Glutamatergic neuron (in vitro differentiated cells): ENCODE measurements around the gene POLDIP3. TPM values are rescaled to one million over a fixed set of nuclear protein-coding genes. Genes with fewer than 3 reads are reported as not detected.
A peak's percentile ranks its signal among the peaks of the same experiment; 100 is the strongest.

Experiments
- DNase-seq: peaks from one replicate; pipeline ENCODE4 v3.0.0; 2022
- H3K27ac Mint-ChIP-seq: one replicate; pipeline ENCODE4 v1.8.0; 2020; ENCODE audit warnings: mild to moderate bottlenecking, mixed read lengths, inconsistent platforms; ENCODE audit not compliant: unreplicated experiment
- H3K27me3 Mint-ChIP-seq: one replicate; pipeline ENCODE4 v1.8.0; 2020; ENCODE audit warnings: mild to moderate bottlenecking, moderate library complexity, mixed read lengths, inconsistent platforms; ENCODE audit not compliant: unreplicated experiment
- H3K36me3 Mint-ChIP-seq: one replicate; pipeline ENCODE4 v1.8.0; 2020; ENCODE audit warnings: mild to moderate bottlenecking, mixed read lengths, inconsistent platforms; ENCODE audit not compliant: unreplicated experiment
- H3K4me1 Mint-ChIP-seq: one replicate; pipeline ENCODE4 v1.8.0; 2020; ENCODE audit warnings: mild to moderate bottlenecking, low read depth, mixed read lengths, inconsistent platforms; ENCODE audit not compliant: unreplicated experiment
- H3K4me3 Mint-ChIP-seq: one replicate; pipeline ENCODE4 v1.8.0; 2020; ENCODE audit warnings: mild to moderate bottlenecking, mixed read lengths, inconsistent platforms; ENCODE audit not compliant: unreplicated experiment
- H3K9me3 Mint-ChIP-seq: one replicate; pipeline ENCODE4 v1.8.0; 2020; ENCODE audit warnings: mild to moderate bottlenecking, moderate library complexity, mixed read lengths, inconsistent platforms; ENCODE audit not compliant: unreplicated experiment
- long read RNA-seq: library from polyadenylated mRNA; unstranded; transcript quantifications from one replicate; pipeline ENCODE4 v2.0.0, GENCODE V29; 2020; ENCODE audit not compliant: unreplicated experiment
- total RNA-seq: library from RNA; stranded (reverse); fragmentation: NEBNext Ultra II Directional; extraction: Animal tissue kit (Norgen Biotek cat#: 25700); gene quantifications from one replicate; pipeline ENCODE4 v1.2.1, GENCODE V29; 2021; ENCODE audit not compliant: unreplicated experiment
- TF ChIP-seq, protein P1 (sequence below): fragments of 200-600 bp; sonication (generic); IDR thresholded peaks from one replicate; pipeline ENCODE4 v1.5.0; 2021; ENCODE audit not compliant: partially characterized antibody, unreplicated experiment

The POLDIP3 gene, protein sequence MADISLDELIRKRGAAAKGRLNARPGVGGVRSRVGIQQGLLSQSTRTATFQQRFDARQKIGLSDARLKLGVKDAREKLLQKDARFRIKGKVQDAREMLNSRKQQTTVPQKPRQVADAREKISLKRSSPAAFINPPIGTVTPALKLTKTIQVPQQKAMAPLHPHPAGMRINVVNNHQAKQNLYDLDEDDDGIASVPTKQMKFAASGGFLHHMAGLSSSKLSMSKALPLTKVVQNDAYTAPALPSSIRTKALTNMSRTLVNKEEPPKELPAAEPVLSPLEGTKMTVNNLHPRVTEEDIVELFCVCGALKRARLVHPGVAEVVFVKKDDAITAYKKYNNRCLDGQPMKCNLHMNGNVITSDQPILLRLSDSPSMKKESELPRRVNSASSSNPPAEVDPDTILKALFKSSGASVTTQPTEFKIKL
- 52.8 TPM for total RNA-seq
- long read RNA-seq, transcript POLDIP3-201 (9 exons, 3,441 nt), result major isoform, 18 of 24 reads
- long read RNA-seq, partial matches to known transcripts, result 0 of 24 reads
- long read RNA-seq, other reads (novel, unspliced or antisense), result 3 of 24 reads

DNA sequence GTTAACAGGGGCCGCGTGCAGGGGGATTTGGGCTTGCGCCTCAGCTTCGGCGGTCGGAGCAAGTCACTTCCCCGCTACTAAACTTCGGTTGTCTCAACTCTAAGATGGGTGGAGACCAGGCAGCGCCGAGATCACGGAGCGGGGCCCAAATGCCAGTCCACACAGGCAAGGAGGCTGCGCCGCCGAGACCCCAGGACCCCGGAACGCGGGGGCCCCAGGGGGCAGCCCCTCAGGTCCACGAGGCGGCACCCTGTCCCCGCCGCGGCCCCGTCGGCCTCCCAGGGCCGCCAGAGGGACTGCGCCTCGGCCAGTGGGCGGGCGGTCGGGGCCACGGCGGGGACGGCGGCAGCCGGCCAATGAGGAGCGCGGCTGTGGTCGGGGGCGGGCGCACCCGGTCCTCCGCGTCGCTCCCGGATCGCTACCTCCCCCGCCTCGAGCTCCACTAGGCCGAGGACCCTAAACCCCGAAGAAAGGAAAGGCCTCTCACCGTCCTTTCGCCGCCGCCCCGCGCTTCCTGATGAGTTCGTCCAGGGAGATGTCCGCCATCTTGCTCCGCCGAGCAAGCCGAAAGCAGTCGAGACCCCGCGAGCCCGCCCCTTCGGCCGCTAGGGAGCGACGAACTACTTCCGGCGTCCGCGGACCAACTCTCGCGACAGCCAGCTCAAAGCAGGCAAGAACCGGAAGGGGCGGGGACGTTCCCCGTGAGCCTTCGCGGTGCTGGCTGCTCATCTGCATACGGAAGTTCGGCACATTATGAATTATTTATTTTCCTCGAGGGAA, at the start of gene POLDIP3:
TSS of gene POLDIP3 (minus strand) at position 572 of the 780 bp plus-strand sequence. CDS start at position 546, 26 bp downstream.
- Mint-ChIP-seq H3K4me3 (peak within 1 kb of the TSS; percentile 95), H3K27ac (peak within 1 kb of the TSS; percentile 100), H3K36me3 (no peaks in the 10 kb centered on the region), H3K27me3 (peaks cover 21% of the 10 kb centered on the region), H3K9me3 (peaks cover 14% of the 10 kb centered on the region), H3K4me1 (peaks cover 12% of the 10 kb centered on the region)
- TF ChIP-seq, protein P1, sequence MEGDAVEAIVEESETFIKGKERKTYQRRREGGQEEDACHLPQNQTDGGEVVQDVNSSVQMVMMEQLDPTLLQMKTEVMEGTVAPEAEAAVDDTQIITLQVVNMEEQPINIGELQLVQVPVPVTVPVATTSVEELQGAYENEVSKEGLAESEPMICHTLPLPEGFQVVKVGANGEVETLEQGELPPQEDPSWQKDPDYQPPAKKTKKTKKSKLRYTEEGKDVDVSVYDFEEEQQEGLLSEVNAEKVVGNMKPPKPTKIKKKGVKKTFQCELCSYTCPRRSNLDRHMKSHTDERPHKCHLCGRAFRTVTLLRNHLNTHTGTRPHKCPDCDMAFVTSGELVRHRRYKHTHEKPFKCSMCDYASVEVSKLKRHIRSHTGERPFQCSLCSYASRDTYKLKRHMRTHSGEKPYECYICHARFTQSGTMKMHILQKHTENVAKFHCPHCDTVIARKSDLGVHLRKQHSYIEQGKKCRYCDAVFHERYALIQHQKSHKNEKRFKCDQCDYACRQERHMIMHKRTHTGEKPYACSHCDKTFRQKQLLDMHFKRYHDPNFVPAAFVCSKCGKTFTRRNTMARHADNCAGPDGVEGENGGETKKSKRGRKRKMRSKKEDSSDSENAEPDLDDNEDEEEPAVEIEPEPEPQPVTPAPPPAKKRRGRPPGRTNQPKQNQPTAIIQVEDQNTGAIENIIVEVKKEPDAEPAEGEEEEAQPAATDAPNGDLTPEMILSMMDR, result peak; percentile 33
- DNase-seq, result peak; percentile 99

GRCh38 chr22:42661985-42662831, 47.5 kb upstream of the POLDIP3 start:
- peaks cover 2% of the 10 kb centered on the region for H3K27me3 Mint-ChIP-seq
- peak; percentile 92 for DNase-seq
- peak overlapping the region; percentile 38 for H3K27ac Mint-ChIP-seq
- no peaks in the 10 kb centered on the region for H3K9me3 Mint-ChIP-seq
- TF ChIP-seq, protein P1, result peak; percentile 88
- no peaks in the 10 kb centered on the region for H3K4me1 Mint-ChIP-seq
- H3K4me3 Mint-ChIP-seq, result peak overlapping the region; percentile 75
- H3K36me3 Mint-ChIP-seq, result no peaks in the 10 kb centered on the region

GRCh38 chr22:42656578-42656977, 41.9 kb upstream of the POLDIP3 start:
- H3K9me3 Mint-ChIP-seq, result no peaks in the 10 kb centered on the region
- no peak for DNase-seq
- no peak overlapping the region for H3K27ac Mint-ChIP-seq
- H3K36me3 Mint-ChIP-seq, result no peaks in the 10 kb centered on the region
- no peak overlapping the region for H3K4me3 Mint-ChIP-seq
- TF ChIP-seq, protein P1, result no peak
- H3K27me3 Mint-ChIP-seq, result no peaks in the 10 kb centered on the region
- H3K4me1 Mint-ChIP-seq, result no peaks in the 10 kb centered on the region

GRCh38 chr22:42655693-42656092, 41.0 kb upstream of the POLDIP3 start:
- H3K27ac Mint-ChIP-seq, result no peak overlapping the region
- H3K9me3 Mint-ChIP-seq, result no peaks in the 10 kb centered on the region
- no peaks in the 10 kb centered on the region for H3K36me3 Mint-ChIP-seq
- TF ChIP-seq, protein P1, result no peak
- no peak for DNase-seq
- H3K27me3 Mint-ChIP-seq, result no peaks in the 10 kb centered on the region
- no peaks in the 10 kb centered on the region for H3K4me1 Mint-ChIP-seq
- no peak overlapping the region for H3K4me3 Mint-ChIP-seq
